Bone marrow (tissue), 2 donors: ENCODE measurements around the gene MYO5A.
"Not testable (repeated sequence)": the region's sequence is repeated elsewhere in the genome, so short reads cannot be mapped to it uniquely, and the experiment has no call there.

Source experiments
- DNase-seq, 2 donors: peaks; one replicate each; lab custom pipeline; 2025; lab: John Stamatoyannopoulos, UW

Gene MYO5A

GRCh38 chr15:52288986-52289385 lies 239.7 kb downstream of the MYO5A start:
- DNase-seq, result no peak

GRCh38 chr15:52288051-52288942 lies 240.4 kb downstream of the MYO5A start:
- DNase-seq, result no peak

GRCh38 chr15:52287114-52287513 lies 241.6 kb downstream of the MYO5A start:
- DNase-seq, result no peak

GRCh38 chr15:52285941-52286340 lies 242.7 kb downstream of the MYO5A start:
- not testable (repeated sequence) for DNase-seq

DNA sequence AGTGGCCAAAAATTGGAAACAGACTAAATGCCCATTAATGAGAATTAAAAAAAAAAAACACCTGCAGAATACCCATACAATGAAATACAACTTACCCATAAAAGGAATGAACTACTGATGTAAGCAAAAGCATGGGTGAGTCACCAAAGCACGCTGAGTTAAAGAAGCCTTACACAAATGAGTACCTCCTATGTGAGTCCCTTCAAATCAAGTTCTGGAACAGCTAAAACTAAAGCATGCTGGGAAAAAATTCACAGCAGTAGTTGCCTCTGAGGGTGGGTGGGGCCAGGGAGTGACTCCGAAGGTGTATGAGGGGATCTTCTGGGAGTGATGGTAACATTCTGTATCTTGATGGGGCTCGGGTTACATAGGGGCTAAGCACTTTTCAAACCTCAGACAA lies 244.5 kb downstream of the MYO5A start:
- no peak for DNase-seq

DNA sequence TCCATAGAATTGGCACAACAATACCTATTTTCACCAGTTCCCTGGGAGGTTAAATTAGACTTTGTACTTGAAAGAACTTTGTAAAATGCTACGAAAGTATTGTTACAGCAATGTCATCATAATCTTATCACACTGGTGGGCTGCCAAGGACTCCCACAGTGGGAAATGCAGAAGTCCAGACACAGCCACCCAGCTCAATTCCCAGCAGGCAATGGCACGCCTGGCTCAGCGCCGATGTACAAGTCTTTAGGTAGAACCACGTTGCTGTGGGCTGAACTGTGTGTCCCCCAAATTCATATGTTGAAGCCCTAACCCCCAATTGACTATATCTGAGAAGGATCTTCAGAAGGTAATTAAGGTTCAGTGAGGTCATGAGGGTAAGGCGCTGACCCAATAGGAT lies 245.4 kb downstream of the MYO5A start:
- no peak for DNase-seq

- DNase-seq, result no peak
Measured at GRCh38 chr15:52282418-52282817, 246.3 kb downstream of the MYO5A start.

- DNase-seq, result no peak
Measured at GRCh38 chr15:52281085-52282035, 247.3 kb downstream of the MYO5A start.

- DNase-seq, result no peak
Measured at GRCh38 chr15:52280326-52281084, 248.2 kb downstream of the MYO5A start.

- DNase-seq, result no peak
Measured at GRCh38 chr15:52278636-52279367, 249.9 kb downstream of the MYO5A start.

- DNase-seq, result no peak
Measured at GRCh38 chr15:52278135-52278534, 250.5 kb downstream of the MYO5A start.

- DNase-seq, result no peak
Measured at GRCh38 chr15:52277575-52277974, 251.1 kb downstream of the MYO5A start.

GRCh38 chr15:52276256-52276770 lies 252.4 kb downstream of the MYO5A start:
- no peak for DNase-seq

DNA sequence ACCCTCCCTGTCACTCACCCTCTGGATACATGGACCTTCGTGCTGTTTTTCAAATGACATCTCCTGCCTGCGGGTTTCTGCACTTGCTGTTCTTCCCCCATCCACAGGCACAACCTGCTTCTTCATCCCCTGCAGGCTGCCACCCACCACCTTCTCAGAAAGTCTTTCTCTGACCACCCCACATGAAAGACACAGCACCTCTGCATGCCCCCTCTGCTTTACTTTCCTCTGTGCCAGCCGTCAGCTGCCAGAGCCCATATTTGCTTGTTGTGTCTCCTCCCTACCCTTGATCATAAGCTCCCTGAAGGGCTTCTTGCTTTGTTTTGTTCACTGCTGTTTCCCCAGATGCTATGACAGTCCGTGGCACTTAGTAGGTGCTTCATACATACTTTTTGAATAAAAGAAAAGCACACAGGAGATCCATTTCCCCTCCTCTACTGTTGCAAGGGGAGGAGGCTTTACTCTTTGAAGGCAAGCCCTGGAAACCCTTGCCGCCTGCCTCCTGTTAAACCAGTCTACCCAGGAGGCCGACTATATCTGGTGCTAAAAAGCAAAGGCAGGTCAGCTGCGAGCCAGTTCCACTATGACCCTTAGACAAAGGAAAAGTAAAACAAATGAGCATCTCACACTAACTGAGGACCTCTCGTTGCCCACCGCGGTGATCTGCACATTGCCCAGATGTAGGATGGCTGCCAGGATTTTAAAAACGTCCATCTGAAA lies 265.0 kb downstream of the MYO5A start:
- DNase-seq, result no peak

- no peak for DNase-seq
Measured at GRCh38 chr15:52262364-52262763, 266.3 kb downstream of the MYO5A start.

DNA sequence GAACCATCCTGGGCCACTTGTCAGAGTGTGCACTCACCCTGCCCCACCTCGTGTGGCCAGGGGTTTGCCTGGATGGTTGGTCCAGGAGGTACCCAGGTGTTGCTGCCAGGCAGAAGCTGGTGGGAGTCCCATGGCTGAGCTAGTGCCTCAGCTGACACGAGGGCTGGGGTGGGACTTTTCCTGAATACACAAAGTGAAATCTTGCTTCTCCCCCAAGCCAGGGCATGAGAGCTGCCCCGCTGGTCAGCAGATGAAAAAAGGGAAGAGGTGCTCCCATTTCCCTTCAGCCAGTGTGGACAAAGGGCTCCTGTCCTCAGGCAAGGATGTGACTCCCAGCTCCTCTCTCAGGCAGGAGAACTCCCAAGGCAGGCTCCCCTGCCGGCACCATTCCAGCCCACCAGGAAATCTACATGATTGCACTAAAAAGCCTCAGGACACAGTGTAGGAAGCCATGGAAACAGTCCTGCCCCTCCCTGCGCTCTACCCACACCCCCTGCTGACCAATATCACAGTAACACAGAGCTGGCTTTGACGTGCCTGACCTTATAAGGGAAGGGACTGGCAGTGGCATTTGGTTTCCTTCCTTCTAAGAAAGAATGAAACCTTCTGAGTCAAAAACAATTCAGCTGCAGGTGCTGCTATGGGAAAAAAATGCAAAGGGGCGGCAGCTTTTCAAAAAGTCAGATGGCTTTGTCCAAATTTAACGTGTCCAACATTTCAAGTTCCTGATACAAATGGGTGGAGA lies 267.0 kb downstream of the MYO5A start:
- no peak for DNase-seq

GRCh38 chr15:52261026-52261425 lies 267.7 kb downstream of the MYO5A start:
- DNase-seq, result no peak

- no peak for DNase-seq
Measured at GRCh38 chr15:52259503-52259902, 269.2 kb downstream of the MYO5A start.

- no peak for DNase-seq
Measured at GRCh38 chr15:52258461-52258860, 270.2 kb downstream of the MYO5A start.

DNA sequence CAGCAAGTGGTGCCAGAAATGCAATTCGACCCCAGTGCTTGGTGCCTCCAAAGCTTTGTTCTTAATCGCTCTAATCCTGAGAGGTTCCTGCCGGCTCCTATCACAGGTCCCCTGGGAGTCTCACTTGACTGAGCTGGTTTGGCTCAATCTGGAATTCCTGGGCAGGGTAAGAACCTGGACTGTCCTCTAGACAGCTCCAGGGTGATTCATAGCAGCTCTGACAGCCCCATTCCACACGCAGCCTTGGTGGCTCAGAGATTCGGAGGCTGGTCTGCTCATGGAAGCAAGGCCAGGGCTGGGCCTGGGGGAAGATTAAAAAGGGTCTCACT lies 271.0 kb downstream of the MYO5A start:
- no peak for DNase-seq
